HG03159 (cell line): ENCODE data around the gene MFAP4.

ENCODE experiments used
- ATAC-seq: cut with Tn5 transposase; IDR thresholded peaks from one replicate; pipeline ENCODE4 v1.9.1; 2021; ENCODE audit warnings: mild to moderate bottlenecking, moderate library complexity; ENCODE audit not compliant: unreplicated experiment

Gene MFAP4

DNA sequence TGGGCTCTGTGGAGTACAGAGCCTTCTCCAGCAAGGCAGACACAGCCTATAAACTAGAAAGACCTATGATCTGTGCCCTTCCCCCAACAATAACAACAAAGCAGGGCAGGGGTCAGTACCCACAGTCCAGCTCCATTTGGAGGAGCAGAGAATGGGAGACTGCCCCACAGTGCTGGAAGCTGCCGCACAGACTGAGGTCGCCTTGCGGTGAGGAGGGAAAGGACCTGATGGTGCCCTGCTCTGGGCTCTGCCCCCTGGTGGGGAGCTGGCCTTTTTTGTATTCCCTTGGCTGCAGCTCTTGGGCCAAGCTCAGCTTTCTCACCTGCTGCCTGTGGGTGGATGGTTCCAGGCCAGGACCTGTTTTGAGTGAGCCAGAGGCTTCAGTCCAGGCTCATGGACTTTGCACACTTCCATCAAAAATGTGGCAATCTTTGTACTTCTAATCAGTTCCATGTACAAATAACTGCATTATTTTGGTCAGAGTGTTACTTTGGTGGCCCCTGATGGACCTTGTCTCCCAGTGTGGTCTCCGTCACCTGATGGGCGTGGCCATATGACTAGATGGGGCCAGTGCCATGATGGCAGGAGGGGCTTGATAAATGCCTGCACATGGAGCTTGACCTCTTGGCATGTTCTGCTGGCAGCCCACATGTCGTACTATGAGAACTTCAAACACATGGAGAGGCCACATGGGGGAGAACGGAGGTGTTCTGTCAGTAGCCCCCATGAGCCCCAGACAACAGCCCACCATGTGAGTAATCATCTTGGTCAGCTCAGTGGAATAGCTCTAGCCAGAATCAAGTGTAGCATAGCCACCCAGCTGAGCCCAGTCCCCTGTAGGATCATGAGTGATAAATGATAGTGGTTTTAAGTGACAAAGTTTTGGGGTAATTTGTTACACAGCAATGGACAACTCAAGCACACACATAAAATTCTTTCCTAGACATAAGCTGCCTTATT, 48.7 kb downstream of the MFAP4 start:
- ATAC-seq = no peak

DNA sequence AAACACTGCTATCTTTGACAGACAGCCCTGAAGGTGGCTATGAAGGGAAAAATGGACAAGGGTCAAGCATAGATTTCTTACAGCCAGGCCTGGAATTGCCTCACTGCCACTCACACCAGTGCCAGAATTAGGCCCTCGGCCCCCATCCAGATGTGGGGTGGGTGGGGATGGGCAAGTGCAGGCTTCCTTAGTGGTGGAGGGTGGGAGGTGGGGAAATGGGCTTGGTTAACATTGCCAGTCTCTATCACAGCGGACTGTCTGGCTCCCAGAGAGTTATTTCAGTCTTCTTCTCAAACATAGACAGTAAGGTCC, 49.3 kb downstream of the MFAP4 start:
- no peak for ATAC-seq

DNA sequence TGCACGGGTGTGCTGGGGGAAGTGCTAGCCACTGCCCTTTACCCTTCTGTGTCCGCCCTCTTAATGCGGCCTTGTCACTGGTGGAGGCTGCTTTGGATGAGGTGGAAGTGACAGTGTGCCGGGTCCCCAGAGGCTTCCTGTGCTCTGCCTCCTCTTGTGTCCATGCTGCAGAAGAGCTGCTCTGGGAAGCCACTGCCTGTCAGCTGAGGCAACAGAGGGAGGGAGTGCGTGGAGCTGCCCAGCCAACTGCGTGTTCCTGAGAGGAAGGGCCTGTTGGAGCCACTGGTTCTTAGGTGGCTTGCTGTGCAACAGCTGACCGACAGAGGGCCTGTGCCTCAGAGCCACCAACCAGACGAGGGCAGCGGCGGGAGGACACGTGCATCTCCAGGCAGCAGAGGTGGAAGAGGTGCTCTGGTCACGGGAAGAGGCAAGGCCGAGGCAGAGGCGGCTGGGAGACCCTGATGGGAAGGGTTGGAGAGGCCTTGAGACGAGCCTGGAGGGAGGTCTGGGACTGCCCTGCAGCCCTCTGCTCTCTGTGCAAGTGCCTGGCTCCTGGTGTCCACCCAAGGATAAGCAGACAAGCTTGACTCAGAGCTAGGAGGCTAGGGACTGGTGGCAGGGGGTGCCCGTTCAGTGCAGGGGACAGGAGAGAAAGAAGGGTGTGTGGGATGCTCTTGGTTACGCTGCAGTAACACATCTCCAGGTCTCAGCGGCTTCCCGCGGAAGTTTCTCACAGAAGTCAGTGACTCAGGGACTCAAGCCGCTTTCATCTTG, 49.9 kb downstream of the MFAP4 start:
- ATAC-seq = no peak

DNA sequence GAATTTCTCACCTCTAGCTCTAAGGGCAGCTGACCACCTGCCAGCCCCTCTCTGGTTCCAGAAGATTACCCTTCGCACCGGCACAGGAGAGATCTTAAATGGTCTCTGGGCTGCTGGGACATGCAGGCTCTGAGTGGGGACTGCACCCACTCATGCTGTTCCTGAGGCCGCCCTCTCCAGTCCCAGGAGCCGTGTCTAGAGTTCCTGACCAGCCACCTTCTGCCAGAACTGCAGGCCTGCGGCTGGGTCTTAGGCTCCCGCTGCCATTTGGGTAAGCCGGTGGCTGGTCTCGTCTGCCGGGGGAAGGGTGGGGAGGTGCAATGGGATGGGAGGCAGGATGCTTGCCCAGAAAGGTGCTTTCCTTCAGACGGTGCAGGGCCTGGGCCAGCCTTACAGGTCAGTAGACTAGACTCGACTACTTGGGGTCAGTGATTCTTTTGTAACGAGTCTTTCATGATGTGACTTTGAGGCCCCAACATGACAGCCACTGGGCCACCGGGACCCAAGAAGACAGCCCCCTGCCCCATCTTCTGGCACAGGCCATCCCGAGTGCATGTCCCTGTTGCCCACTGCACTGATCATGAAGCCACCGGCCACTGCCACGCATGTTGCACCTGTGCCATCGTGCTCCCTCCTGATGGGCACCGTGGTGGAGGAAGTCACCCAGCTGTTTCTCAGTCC, 50.9 kb downstream of the MFAP4 start:
- no peak for ATAC-seq

DNA sequence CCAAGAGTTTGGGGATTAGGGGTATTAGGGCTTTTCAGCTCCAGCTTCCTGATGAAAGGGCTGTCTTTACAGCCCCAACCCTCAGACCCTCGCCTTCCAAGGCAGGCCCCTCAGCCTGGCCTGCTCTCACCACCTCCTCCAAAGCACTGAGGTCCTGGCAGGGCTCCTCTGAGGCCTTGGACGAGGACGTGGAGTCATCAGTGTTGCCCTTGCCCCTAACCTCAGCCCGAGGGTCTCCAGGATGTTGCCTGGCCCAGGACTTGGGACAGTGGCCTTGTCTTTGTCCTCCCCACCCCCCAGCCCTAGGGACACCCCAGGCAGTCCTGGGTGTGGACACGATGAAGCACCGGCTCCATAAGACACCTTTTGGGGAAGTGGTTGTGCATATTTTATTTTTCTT, 52.7 kb downstream of the MFAP4 start:
- no peak for ATAC-seq

DNA sequence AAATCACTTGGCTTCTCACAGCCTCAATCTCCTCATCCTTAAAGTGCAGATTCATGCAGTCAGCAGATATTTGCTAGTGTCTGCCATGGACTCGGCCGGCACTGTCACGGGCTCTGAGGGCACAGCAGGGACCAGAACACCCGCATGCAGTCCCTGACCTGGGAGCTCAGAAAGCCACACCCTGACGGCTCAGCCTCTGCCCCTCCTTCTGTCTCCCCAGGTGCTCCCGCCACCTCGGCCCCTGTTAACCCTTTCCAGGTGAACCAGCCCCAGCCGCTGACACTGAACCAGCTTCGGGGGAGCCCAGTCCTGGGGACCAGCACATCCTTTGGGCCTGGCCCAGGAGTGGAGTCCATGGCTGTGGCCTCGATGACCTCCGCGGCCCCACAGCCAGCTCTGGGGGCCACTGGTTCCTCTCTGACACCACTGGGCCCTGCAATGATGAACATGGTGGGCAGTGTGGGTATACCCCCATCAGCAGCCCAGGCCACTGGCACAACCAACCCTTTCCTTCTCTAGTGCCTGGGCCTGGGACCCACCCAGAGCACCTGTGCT, 53.2 kb downstream of the MFAP4 start:
- no peak for ATAC-seq
